GM12892 (cell line): ENCODE data around the gene KNDC1.

Experiments
- POLR2A ChIP-seq: IDR thresholded peaks from 2 replicates; pipeline ENCODE4 v1.6.1; 2011; ENCODE audit warnings: low read depth, low read length, control low read depth
- POLR2AphosphoS5 ChIP-seq: IDR thresholded peaks from 2 replicates; pipeline ENCODE4 v1.6.1; 2011; ENCODE audit warnings: low read depth, low read length, control low read depth

GRCh38 chr10:133157662-133158436 is 2.2 kb upstream of the KNDC1 start:
- TF ChIP-seq POLR2A = no peak
- TF ChIP-seq POLR2AphosphoS5 = no peak
